HG03575 (cell line): ENCODE data around the gene LECT2.

Source experiments
- ATAC-seq: cut with Tn5 transposase; IDR thresholded peaks from one replicate; pipeline ENCODE4 v1.9.1; 2021; ENCODE audit not compliant: unreplicated experiment, insufficient number of reproducible peaks, low FRiP score; ENCODE audit errors: extremely low read depth

LECT2 gene

DNA sequence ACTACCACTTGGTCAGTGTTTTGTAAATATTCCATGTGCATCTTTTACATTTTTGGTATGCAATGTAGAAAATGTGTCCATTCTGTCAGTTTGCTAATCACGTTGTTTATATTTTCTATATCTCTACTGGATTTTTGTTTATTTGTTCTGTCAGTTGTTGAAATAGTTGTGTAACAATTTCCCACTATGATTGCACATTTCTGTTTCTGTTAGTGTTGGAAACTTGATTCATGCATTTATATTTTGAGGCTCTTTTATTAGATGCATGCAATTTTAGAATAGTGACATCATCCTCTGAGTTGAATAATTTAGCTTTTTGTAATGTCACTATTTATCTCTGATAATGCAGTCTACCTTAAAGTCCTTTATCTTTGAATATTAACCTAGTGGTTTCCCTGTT is 25.8 kb upstream of the LECT2 start:
- ATAC-seq, result no peak

DNA sequence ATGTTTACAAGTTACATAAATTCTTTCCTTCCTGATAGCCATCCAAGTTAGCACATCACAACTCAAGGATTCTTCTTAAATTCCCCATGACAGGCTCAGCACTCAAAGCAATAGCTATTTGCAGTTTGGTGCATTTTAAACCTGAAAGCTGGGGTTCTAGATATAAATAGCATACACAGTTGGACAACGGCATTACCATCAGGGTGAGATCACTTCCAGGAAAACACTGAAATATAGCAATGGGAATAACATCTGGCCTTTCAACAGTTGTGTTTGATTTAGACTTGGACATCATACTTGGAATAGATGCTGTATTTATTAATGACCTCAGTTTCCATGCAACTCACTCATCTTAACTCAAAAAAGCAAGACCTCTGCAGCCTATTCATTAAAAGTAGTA is 24.7 kb upstream of the LECT2 start:
- ATAC-seq, result no peak

DNA sequence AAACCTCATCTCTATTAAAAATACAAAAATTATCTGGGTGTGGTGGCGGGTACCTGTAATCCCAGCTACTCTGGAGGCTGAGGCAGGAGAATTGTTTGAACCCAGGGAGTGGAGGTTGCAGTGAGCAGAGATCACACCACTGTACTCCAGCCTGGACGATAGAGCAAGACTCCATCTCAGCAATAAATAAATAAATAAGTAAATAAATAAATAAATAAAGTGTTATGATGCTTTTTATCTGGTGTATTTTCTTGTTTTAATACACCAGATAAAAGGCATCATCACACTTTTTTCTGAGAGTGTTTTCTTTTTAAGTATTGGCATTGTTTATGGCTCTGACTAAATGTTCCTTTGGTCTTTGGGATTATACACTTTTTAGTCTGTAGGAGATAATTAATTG is 24.2 kb upstream of the LECT2 start:
- ATAC-seq, result no peak

DNA sequence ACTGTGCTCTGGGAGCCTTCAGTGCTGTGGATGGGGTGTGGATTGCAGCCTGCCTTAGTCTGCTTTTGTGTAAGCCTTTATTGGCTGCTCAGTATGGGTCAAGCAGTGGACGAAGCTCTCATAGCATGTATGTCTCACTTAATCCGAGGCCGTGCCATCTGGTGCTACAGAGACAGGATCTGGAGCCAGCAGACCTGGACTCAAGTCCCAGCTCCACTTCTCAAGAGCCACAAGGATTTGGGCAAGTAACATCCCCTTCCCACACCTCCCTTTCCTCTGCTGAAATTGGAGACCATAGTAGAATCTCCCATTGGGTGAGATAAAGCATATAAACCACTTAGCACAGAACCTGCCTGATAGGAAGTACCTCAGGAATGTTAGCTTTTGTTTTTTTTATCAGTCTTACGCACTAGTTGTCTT is 23.4 kb upstream of the LECT2 start:
- ATAC-seq, result no peak

DNA sequence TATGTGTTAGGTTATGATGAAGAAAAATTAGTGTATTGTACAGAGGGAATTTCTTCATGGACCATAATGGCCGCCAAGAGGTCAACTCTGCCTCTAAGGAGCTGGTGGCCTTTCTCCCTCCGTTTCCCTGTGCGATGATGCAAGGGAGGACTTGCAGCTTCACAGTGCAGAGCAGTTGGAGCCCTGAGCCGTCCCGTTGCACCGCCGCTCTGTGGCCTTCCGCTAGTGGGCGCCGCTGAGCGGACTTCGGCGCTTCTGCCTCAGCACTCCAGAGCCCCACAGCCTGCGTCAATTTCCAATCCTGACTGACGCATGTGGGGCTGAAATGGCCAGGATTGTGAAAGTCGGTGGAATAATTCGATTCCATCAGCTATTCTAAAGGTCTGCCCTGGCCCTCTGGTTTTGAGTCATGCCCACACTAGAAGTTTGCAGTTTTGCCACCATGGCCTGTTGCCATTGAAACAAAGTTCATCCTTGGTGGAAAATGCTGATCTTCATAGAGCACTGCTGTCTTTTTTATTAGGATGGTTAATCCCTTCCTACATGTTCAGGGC is 22.7 kb upstream of the LECT2 start:
- no peak for ATAC-seq

DNA sequence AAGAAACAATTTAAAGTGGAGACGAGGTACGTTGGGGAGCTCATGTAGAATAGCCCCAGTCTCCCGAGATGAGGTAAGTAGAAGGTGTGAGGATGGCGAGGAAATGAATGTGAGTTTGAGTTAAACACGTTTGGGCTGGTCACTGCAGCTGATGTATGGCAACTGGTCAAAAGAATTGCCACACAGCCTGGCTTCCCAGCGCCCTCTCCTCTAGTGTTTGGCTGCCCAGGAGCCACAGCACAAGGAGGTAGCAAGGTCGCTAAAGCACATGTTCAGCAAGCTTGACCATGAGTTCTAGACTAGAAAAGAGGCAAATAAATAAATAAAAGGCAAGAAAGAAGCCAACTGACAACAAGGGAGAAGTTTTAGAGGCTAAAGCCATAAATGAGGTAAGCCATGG is 21.4 kb upstream of the LECT2 start:
- ATAC-seq, result no peak

GRCh38 chr5:135975122-135975521 is 20.3 kb upstream of the LECT2 start:
- ATAC-seq, result no peak

GRCh38 chr5:135974021-135974600 is 19.3 kb upstream of the LECT2 start:
- ATAC-seq, result no peak

DNA sequence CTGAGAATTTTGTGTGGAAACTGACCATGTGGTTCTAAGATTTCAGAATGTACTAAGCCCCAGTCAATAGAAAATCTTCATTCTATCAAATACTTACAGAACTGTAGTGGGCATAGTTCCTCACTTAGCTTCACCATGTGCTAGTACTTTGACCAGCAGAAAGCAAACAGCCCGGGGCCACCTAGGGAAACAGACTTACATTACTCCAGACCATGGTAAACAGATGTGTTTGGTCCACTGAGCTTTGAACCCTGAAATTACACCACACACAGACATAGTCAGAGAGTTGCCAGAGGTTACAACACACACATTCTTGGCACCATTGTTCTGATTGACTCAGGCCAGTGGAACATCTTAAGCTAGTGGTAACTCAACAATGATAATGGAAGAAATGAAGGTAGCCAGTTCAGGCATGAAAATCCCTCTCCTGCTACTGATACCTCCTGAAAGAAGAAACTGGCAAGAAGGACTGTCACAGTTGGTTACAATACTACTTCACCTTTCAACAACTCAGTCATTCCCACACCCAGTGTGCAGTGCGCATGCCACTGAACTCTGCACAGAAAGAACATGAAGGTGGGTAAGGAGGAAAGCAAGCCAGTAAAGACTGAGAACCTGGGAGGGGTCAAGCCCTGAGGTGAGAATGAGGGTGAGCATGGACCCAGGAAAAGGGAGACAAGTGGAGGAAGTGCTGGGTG is 18.7 kb upstream of the LECT2 start:
- no peak for ATAC-seq

DNA sequence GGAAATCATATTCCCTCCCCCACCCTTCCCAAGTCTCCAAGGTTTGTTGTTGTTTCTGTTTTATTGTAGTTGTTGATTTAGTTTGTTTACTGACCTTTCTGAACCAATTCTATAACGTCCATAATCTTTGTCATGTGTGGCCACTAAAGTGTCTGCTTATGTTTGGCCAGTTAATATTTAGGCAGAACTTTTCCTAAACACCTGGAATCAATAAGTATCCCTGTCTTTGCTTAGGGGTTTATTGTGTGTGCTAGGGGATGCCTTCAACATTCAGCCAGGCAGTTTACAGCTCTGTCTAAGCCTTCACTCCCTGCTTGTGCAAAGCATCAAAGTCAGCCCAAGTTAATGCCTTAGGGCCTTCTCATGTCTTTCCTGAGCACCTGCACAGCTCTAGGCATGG is 16.9 kb upstream of the LECT2 start:
- no peak for ATAC-seq

DNA sequence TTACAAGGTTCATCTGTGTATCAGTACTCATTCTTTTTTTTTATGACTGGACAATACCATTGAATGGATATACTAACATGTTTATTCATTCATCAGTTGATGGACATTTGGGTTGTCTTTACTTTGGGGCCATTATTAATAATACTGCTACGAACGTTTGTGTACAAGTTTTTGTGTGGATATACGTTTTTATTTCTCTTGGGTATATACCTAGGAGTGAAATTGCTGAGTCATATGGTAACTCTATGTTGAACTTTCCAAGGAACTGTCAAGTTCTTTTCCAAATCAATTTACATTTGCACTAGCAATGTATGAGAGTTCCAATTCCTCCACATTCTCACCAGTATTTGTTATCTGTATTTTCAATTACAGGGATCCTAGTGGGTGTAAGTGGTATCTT is 12.0 kb upstream of the LECT2 start:
- ATAC-seq, result no peak

GRCh38 chr5:135966165-135966564 is 11.4 kb upstream of the LECT2 start:
- no peak for ATAC-seq

- ATAC-seq, result no peak
Measured at GRCh38 chr5:135965504-135965903, 10.7 kb upstream of the LECT2 start.

DNA sequence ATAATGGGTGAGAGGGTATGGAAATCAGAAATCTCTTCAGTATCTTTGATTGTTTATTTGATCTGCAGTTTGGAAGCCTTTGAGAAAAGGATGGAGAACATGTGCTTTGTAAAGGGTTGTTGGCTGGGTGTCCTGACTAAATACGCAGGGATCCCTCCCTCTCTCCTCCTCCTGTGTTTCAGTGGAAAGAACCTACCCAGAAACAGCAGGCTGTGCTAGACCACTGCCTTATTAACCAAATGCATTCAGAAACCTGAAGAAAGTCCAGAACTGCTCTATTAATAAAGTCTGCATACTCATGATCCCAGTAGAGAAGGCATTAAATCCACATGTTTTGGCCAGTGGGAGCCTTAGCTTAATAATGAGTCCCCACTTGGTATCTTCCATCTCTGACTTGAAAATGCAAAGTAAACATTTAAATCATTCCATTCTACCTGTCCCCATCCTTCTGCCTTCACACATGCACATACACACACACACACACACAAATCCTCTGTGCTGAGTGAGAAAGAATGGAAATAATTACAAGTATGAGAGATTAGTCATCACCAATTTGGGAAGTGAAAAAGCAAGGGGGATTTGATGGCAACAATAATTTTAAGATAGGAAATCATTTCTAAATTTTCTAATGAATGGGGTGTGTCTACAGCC is 10.0 kb upstream of the LECT2 start:
- no peak for ATAC-seq

GRCh38 chr5:135955525-135955924 is 742 bp upstream of the LECT2 start:
- ATAC-seq, result no peak

- no peak for ATAC-seq
Measured at GRCh38 chr5:135953850-135954249, 933 bp downstream of the LECT2 start.

- no peak for ATAC-seq
Measured at GRCh38 chr5:135952683-135953082, 2.1 kb downstream of the LECT2 start.

DNA sequence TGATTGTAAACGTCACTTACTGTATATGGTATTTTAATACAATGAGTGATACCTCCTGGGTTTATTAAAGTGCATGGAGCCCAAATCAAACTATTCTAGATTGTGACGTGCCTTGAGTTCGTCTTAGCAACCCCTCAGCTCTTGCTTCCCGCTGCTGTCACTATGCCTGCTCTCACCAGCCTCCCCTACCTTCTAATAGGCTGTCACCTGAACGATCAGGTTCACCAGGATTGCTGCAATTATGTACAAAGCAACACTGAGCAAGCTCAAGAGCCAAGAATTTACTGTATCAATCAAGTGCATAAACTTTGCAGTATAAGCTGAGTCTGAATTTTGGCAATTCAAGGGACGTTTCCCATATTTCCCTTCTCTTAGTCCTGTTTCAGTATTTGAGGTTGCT is 3.0 kb downstream of the LECT2 start:
- ATAC-seq, result no peak

- no peak for ATAC-seq
Measured at GRCh38 chr5:135951257-135951656, 3.5 kb downstream of the LECT2 start.

DNA sequence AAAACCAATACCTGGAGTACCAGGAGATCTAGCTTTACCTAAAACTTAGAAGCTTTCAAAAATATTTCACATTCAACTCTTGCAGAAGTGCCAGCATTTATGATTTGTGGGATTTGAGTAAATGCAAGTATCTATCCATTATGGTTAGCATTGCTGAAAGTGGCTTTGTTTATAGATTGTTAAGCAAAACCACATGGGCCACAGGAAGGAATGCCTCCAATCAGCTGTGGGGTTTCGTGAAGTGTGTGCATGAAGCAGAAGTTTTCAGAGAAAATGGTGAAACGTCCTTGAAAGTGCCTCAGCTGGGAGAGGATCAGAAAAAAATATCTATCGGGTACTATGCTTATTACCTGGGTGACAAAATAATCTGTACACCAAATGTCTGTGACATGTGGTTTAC is 4.2 kb downstream of the LECT2 start:
- ATAC-seq, result no peak
